Sigmoid colon (tissue), 7 donors: ENCODE results near the gene SCRG1. TPM values are rescaled to one million over a fixed set of nuclear protein-coding genes. Genes with fewer than 3 reads are reported as not detected.

Experiments
- DNase-seq: peaks from one replicate; pipeline ENCODE4 v3.0.0-alpha.2; 2019
- H3K27ac ChIP-seq, 4 donors: fragments of 200-600 bp; sonication (generic); one replicate each; pipeline ENCODE4 v1.5.1; 2016 to 2019; ENCODE audit warnings: mild to moderate bottlenecking in 1 of 4
- H3K27me3 ChIP-seq, 3 donors: fragments of 200-600 bp; sonication (generic); one replicate each; pipeline ENCODE4 v1.5.1; 2019; ENCODE audit warnings: mild to moderate bottlenecking in 1 of 3
- H3K36me3 ChIP-seq, 4 donors: fragments of 200-600 bp; sonication (generic); one replicate each; pipeline ENCODE4 v1.5.1; 2016 to 2019
- H3K4me1 ChIP-seq, 4 donors: fragments of 200-600 bp; sonication (generic); one replicate each; pipeline ENCODE4 v1.5.1; 2017 to 2019
- H3K4me3 ChIP-seq, 4 donors: fragments of 200-600 bp; sonication (generic); one replicate each; pipeline ENCODE4 v1.5.1; 2017 to 2019; ENCODE audit warnings: mild to moderate bottlenecking in 2 of 4, moderate library complexity in 1 of 4
- H3K9me3 ChIP-seq, 4 donors: fragments of 200-600 bp in 3 of 4; sonication (generic) in 3 of 4; one replicate each; pipeline versions ENCODE4 v1.5.1 to v1.6.1; 2013 to 2019
- CTCF ChIP-seq, 4 experiments: fragments of 450-650 bp in 3 of 4; fragments of 200-600 bp in 1 of 4; IDR thresholded peaks; one replicate each; pipeline ENCODE4 v1.5.1; 2016 to 2019; ENCODE audit warnings: antibody characterized with exemption in 4 of 4, mild to moderate bottlenecking in 3 of 4, moderate library complexity in 2 of 4
- EP300 ChIP-seq, 4 donors: sonication (generic); formaldehyde crosslinking; IDR thresholded peaks; one replicate each; pipeline ENCODE4 v1.6.1; 2017; ENCODE audit warnings: antibody characterized with exemption in 4 of 4
- POLR2A ChIP-seq, 2 donors: fragments of 450-650 bp; IDR thresholded peaks; one replicate each; pipeline ENCODE4 v1.6.1; 2016; ENCODE audit warnings: antibody characterized with exemption in 2 of 2, mild to moderate bottlenecking in 2 of 2, moderate library complexity in 2 of 2
- POLR2AphosphoS5 ChIP-seq, 4 donors: sonication (generic); formaldehyde crosslinking; IDR thresholded peaks; one replicate each; pipeline ENCODE4 v1.6.1; 2017; ENCODE audit warnings: antibody characterized with exemption in 4 of 4
- WGBS, 2 donors: extraction: QIAGEN DNeasy Blood & Tissue Kit; methylation state at CpG; one replicate each; pipeline ENCODE4 v1.1.7; 2013; 5-methylcytosine and 5-hydroxymethylcytosine counted together
- intact Hi-C: fragments of 100-400 bp; cut with DNase I; formaldehyde crosslinking; loops from one replicate; pipeline ENCODE4 v1.15.1; 2023
- polyA plus RNA-seq, 3 donors: library from polyadenylated mRNA; stranded (reverse); fragments of 200-250 nt; gene quantifications; one replicate each; pipeline ENCODE4 v1.2.3, GENCODE V29; 2013
- total RNA-seq, 4 donors: library from RNA; depleted of rRNA; stranded (reverse); fragments of >200 nt; gene quantifications; one replicate each; pipeline ENCODE4 v1.1.0, GENCODE V29; 2016
- donor health status: healthy with polysubstance abuse.
- donor health status: Bipolar disorder and iron deficiency.
- donor health status: healthy.

Gene SCRG1
- total and polyA plus RNA-seq, 7 donors, result 0.55 to 5.8 (median 3.5) TPM; not detected in 1

- H3K4me1 ChIP-seq, result peaks cover 0 to 26% (median 14%) of the 10 kb centered on the region in 4 donors
- H3K27ac ChIP-seq, result peak overlapping the region; percentile 38 to 65 (median 58)
- no peaks in the 10 kb centered on the region for H3K9me3 ChIP-seq
- TF ChIP-seq POLR2AphosphoS5 (IDR thresholded peaks at IDR 0.05) (no peak), POLR2A (IDR thresholded peaks at IDR 0.05) (no peak), CTCF (IDR thresholded peaks at IDR 0.05) (no peak), EP300 (IDR thresholded peaks at IDR 0.05) (no peak)
- DNase-seq, result no peak
- no peaks in the 10 kb centered on the region for H3K27me3 ChIP-seq
- H3K4me3 ChIP-seq, result no peak overlapping the region
- intact Hi-C loops, result loop anchor here (5.0 kb wide), 1 partner anchor 897 kb away; no protein-coding TSS in a partner anchor
- H3K36me3 ChIP-seq, result no peaks in the 10 kb centered on the region
- WGBS, 2 donors, result 76 to 87% methylated on average over 2 of the region's 2 CpGs
Measured at GRCh38 chr4:173424899-173425805, 26.2 kb upstream of the SCRG1 start.

DNA sequence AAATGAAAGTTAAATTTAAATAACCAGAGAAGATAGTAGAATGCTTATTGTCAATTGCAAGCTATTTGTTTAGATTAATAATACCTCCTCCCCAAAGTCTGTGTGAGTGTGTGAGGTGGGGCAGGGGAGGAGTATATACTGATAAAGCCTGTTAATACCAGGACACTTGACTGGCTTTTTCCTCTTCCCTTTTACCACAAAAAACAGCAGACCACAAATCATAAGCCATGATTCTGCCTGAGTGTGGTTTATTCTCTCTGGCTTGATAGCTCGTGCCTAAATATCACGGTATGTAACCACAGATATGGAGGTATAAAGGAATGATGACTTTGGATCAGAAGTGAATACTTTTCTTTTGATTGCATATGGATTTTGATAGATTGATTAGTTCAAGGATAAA lies 21.9 kb upstream of the SCRG1 start:
- no peaks in the 10 kb centered on the region for H3K9me3 ChIP-seq
- no peaks in the 10 kb centered on the region for H3K27me3 ChIP-seq
- H3K4me1 ChIP-seq, result peaks cover 0 to 24% (median 9%) of the 10 kb centered on the region in 4 donors
- 89 to 96% methylated on average over 2 of the region's 2 CpGs for WGBS, 2 donors
- no peak for TF ChIP-seq POLR2A (IDR thresholded peaks at IDR 0.05)
- TF ChIP-seq CTCF (IDR thresholded peaks at IDR 0.05), result no peak
- TF ChIP-seq POLR2AphosphoS5 (IDR thresholded peaks at IDR 0.05), result no peak
- TF ChIP-seq EP300 (IDR thresholded peaks at IDR 0.05), result no peak
- no peak overlapping the region for H3K4me3 ChIP-seq
- intact Hi-C loops, result loop anchor here (1.0 to 5.0 kb wide), 2 partner anchors 74 to 902 kb away; no protein-coding TSS in a partner anchor
- H3K36me3 ChIP-seq, result peaks cover 0 to 4% (median 0%) of the 10 kb centered on the region in 4 donors
- no peak overlapping the region for H3K27ac ChIP-seq
- no peak for DNase-seq

GRCh38 chr4:173420324-173420752 lies 21.4 kb upstream of the SCRG1 start:
- intact Hi-C loops, result loop anchor here (1.0 to 5.0 kb wide), 2 partner anchors 74 to 902 kb away; no protein-coding TSS in a partner anchor
- Histone ChIP-seq H3K4me1 (peaks cover 0 to 20% (median 4%) of the 10 kb centered on the region in 4 donors), H3K9me3 (no peaks in the 10 kb centered on the region), H3K27me3 (no peaks in the 10 kb centered on the region), H3K4me3 (no peak overlapping the region), H3K36me3 (peaks cover 0 to 4% (median 0%) of the 10 kb centered on the region in 4 donors), H3K27ac (no peak overlapping the region)
- DNase-seq, result no peak
- WGBS, 2 donors, result 18 to 50% methylated on average over 4 of the region's 4 CpGs
- no peak for TF ChIP-seq POLR2A (IDR thresholded peaks at IDR 0.05)
- peak; percentile 31 to 57 (median 51) for TF ChIP-seq CTCF (IDR thresholded peaks at IDR 0.05)

DNA sequence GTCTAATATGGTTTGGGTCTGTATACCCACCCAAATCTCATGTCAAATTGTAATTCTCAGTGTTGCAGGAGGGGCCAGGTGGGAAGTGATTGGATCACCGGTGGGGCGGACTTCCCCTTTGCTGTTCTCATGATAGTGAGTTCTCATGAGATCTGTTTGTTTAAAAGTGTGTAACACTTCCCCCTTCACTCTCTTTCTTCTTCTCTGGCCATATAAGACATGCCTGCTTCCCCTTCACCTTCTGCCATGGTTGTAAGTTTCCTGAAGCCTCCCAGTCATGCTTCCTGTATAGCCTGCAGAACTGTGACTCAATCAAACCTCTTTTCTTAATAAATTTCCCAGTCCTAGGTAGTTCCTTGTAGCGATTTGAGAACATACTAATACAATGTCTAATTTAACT lies 19.7 kb upstream of the SCRG1 start:
- H3K4me1 ChIP-seq, result peaks cover 0 to 20% (median 0%) of the 10 kb centered on the region in 4 donors
- H3K27me3 ChIP-seq, result no peaks in the 10 kb centered on the region
- 67 to 75% methylated on average over 3 of the region's 3 CpGs for WGBS, 2 donors
- no peak for DNase-seq
- no peak overlapping the region for H3K4me3 ChIP-seq
- H3K9me3 ChIP-seq, result no peaks in the 10 kb centered on the region
- H3K27ac ChIP-seq, result no peak overlapping the region
- H3K36me3 ChIP-seq, result peaks cover 0 to 4% (median 0%) of the 10 kb centered on the region in 4 donors
- TF ChIP-seq EP300 (IDR thresholded peaks at IDR 0.05), result no peak
- TF ChIP-seq POLR2AphosphoS5 (IDR thresholded peaks at IDR 0.05), result no peak
- no peak for TF ChIP-seq POLR2A (IDR thresholded peaks at IDR 0.05)
- TF ChIP-seq CTCF (IDR thresholded peaks at IDR 0.05), result no peak
- intact Hi-C loops, result loop anchor here (5.0 kb wide), 2 partner anchors 46 to 406 kb away; partner anchors contain the start of gene SAP30
